ENCODE data around the gene SLC6A2. TPM values are rescaled to one million over a fixed set of nuclear protein-coding genes. Genes with fewer than 3 reads are reported as not detected.

SLC6A2 gene
- total RNA-seq, 1 donor from 2014 or later = not detected

DNA sequence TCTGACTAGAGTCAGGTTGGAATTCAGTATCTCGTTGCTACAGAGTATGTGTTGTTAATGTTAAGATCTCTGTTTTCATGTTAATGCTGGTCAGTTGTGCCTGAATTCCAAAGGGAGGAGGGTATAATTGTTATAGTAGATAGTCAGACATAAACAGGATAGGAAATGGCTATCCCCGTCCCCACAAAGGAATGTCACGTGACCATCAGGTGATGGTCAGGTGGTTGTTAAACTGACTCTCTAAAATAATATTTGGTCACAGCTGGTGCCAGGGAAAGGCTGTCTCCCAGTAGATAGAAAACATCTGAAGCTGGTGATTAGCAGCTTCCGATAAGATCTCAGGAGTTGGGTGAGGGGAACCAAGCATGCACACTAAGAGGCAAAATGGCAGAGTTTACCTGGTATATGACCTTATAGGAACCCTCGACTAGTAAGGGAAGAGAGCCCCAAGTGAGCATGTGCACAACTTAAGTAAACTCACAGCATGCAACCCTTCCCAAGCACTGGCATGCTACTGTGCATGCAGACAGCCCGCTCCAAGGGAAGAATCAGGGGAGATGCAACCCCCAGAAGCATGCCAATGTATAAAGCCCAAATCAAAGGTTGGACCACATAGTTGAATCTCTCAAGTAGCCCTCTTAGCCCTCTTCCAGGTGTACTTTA lies 27.4 kb upstream of the SLC6A2 start:
- no peaks in the 10 kb centered on the region for H3K4me1 Mint-ChIP-seq
- CTCF ChIA-PET = no interaction called here
- POLR2A ChIA-PET = no interaction called here
- DNase-seq (no peak), ATAC-seq (ENCODE audit: low read depth) (no peak)
- no peaks in the 10 kb centered on the region for H3K36me3 Mint-ChIP-seq (ENCODE audit: low read depth)
- intact Hi-C loops (cut with micrococcal nuclease) = no loop called here
- H3K27me3 Mint-ChIP-seq = peaks cover 3% of the 10 kb centered on the region
- no peaks in the 10 kb centered on the region for H3K9me3 Mint-ChIP-seq
- H3K27ac Mint-ChIP-seq = no peak overlapping the region
- TF ChIP-seq, protein P1, sequence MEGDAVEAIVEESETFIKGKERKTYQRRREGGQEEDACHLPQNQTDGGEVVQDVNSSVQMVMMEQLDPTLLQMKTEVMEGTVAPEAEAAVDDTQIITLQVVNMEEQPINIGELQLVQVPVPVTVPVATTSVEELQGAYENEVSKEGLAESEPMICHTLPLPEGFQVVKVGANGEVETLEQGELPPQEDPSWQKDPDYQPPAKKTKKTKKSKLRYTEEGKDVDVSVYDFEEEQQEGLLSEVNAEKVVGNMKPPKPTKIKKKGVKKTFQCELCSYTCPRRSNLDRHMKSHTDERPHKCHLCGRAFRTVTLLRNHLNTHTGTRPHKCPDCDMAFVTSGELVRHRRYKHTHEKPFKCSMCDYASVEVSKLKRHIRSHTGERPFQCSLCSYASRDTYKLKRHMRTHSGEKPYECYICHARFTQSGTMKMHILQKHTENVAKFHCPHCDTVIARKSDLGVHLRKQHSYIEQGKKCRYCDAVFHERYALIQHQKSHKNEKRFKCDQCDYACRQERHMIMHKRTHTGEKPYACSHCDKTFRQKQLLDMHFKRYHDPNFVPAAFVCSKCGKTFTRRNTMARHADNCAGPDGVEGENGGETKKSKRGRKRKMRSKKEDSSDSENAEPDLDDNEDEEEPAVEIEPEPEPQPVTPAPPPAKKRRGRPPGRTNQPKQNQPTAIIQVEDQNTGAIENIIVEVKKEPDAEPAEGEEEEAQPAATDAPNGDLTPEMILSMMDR (IDR thresholded peaks at IDR 0.05) = no peak
- no peak overlapping the region for H3K4me3 Mint-ChIP-seq

DNA sequence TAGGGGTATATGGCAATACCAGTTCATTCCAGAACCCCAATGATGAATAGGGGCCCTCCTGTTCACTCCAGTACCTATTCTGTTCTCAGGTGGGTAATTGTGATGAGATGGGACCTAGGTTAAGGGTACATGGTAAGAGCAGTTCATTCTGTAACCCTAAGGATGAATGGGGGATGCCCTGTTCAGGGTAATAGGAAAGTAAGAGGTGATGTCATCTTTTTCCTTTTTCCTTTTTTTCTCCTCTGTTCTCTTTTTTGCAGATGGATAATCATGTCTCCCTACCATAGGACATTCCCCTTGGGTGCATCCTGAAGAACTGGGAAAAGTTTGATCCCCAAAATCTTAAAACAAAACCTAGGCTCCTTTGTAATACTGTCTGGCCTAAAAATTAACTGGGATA lies 25.0 kb upstream of the SLC6A2 start:
- DNase-seq (no peak), ATAC-seq (ENCODE audit: low read depth) (no peak)
- Mint-ChIP-seq H3K4me1 (no peaks in the 10 kb centered on the region), H3K27ac (no peak overlapping the region), H3K27me3 (peaks cover 3% of the 10 kb centered on the region), H3K4me3 (no peak overlapping the region), H3K36me3 (ENCODE audit: low read depth) (no peaks in the 10 kb centered on the region), H3K9me3 (no peaks in the 10 kb centered on the region)
- POLR2A ChIA-PET = no interaction called here
- intact Hi-C loops (cut with micrococcal nuclease) = no loop called here
- TF ChIP-seq, protein P1 (IDR thresholded peaks at IDR 0.05) = no peak
- CTCF ChIA-PET = no interaction called here

DNA sequence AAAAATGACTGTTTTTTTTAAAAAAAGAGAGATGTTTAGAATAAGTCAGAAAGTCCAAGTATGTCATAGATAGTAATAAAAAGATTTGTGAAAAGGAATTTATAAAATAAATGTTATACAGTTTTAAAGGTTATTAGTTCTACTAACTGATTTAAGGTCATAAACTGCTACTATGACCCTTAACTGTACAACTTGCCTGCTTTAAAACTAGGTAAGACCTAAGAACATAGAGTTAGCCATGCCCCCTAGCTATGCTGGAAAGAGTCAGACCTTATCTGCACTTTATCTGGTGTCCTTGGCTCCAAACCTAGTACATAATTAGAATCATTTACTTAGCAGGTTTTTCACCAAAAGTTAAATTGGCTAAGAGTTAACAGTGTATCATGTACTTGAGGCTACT lies 23.5 kb upstream of the SLC6A2 start:
- H3K36me3 Mint-ChIP-seq (ENCODE audit: low read depth) = no peaks in the 10 kb centered on the region
- DNase-seq (no peak), ATAC-seq (ENCODE audit: low read depth) (no peak)
- H3K9me3 Mint-ChIP-seq = no peaks in the 10 kb centered on the region
- TF ChIP-seq, protein P1 (IDR thresholded peaks at IDR 0.05) = no peak
- no peaks in the 10 kb centered on the region for H3K4me1 Mint-ChIP-seq
- no peak overlapping the region for H3K4me3 Mint-ChIP-seq
- intact Hi-C loops (cut with micrococcal nuclease) = no loop called here
- ChIA-PET CTCF (no interaction called here), POLR2A (no interaction called here)
- H3K27ac Mint-ChIP-seq = no peak overlapping the region
- H3K27me3 Mint-ChIP-seq = peaks cover 4% of the 10 kb centered on the region

DNA sequence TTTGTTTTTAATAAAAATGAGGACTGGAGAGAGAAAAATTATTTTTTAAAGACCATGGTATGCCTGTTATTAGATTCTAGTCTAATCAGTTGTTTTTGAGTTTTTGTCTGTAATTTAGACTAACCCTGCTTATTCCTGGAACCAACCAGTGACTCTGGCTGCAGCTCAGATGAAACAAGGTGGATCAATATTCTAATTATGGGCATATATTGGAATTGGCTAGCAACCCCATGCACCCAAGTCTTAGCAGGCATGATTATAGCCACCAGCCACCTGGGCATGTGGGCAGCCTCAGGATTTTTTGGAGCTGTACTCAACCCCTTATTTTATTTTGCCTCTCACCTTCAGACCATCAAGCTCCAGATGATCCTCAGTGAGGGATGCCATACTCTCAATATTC lies 21.6 kb upstream of the SLC6A2 start:
- Mint-ChIP-seq H3K27ac (no peak overlapping the region), H3K36me3 (ENCODE audit: low read depth) (no peaks in the 10 kb centered on the region), H3K27me3 (peaks cover 5% of the 10 kb centered on the region), H3K4me1 (no peaks in the 10 kb centered on the region), H3K9me3 (no peaks in the 10 kb centered on the region), H3K4me3 (no peak overlapping the region)
- intact Hi-C loops (cut with micrococcal nuclease) = no loop called here
- ATAC-seq (ENCODE audit: low read depth) = no peak
- TF ChIP-seq, protein P1 (IDR thresholded peaks at IDR 0.05) = no peak
- ChIA-PET POLR2A (no interaction called here), CTCF (no interaction called here)
- no peak for DNase-seq

DNA sequence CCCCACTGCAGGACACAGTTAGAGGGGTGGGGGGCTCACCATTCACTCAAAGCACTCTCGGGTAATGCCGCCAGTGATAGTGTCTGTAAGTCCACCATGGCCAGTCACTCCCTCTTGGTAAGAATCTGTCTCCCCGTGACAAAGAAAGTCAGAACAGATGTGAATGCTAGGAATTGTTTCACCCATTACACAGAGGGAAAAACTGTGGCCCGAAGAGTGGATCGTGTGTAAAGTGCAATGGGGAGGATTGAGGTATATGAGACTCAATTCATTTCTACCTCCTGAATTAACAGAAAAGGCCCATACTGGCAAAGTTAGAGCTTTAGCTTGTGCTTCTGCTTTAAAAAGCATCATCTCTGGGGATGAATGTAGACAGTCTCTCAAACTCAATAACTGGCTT lies 17.5 kb upstream of the SLC6A2 start:
- POLR2A ChIA-PET = no interaction called here
- Mint-ChIP-seq H3K27me3 (peaks cover 3% of the 10 kb centered on the region), H3K4me1 (no peaks in the 10 kb centered on the region), H3K27ac (no peak overlapping the region), H3K9me3 (no peaks in the 10 kb centered on the region), H3K36me3 (ENCODE audit: low read depth) (no peaks in the 10 kb centered on the region), H3K4me3 (no peak overlapping the region)
- CTCF ChIA-PET = no interaction called here
- intact Hi-C loops (cut with micrococcal nuclease) = no loop called here
- ATAC-seq (ENCODE audit: low read depth) (no peak), DNase-seq (no peak)
- TF ChIP-seq, protein P1 (IDR thresholded peaks at IDR 0.05) = no peak

Data from activated B cell treated with CpG ODN at 0.5 μM for 24 hours (primary cell).